T-helper 1 cell treated with Interleukin-12 subunit alpha and Interleukin-12 subunit beta and Interleukin-4 antibody, amounts not matched to agents 30 μg/mL and 1 μg/mL, for 36 hours (primary cell): ENCODE data around the gene WFDC10A.
"Not testable (repeated sequence)": the region's sequence is repeated elsewhere in the genome, so short reads cannot be mapped to it uniquely, and the experiment has no call there.

Source experiments
- H3K27ac Mint-ChIP-seq: one replicate; pipeline ENCODE4 v1.8.0; 2021; ENCODE audit warnings: mild to moderate bottlenecking, mixed read lengths
- H3K27me3 Mint-ChIP-seq: one replicate; pipeline ENCODE4 v1.8.0; 2021; ENCODE audit warnings: low read depth, mixed read lengths
- H3K36me3 Mint-ChIP-seq: one replicate; pipeline ENCODE4 v1.8.0; 2021; ENCODE audit warnings: low read depth, mixed read lengths
- H3K4me1 Mint-ChIP-seq: one replicate; pipeline ENCODE4 v1.8.0; 2021; ENCODE audit warnings: low read depth, mixed read lengths
- H3K4me3 Mint-ChIP-seq: one replicate; pipeline ENCODE4 v1.8.0; 2021; ENCODE audit warnings: mild to moderate bottlenecking, moderate library complexity, mixed read lengths
- H3K9me3 Mint-ChIP-seq: one replicate; pipeline ENCODE4 v1.8.0; 2021; ENCODE audit warnings: mixed read lengths

WFDC10A gene

DNA sequence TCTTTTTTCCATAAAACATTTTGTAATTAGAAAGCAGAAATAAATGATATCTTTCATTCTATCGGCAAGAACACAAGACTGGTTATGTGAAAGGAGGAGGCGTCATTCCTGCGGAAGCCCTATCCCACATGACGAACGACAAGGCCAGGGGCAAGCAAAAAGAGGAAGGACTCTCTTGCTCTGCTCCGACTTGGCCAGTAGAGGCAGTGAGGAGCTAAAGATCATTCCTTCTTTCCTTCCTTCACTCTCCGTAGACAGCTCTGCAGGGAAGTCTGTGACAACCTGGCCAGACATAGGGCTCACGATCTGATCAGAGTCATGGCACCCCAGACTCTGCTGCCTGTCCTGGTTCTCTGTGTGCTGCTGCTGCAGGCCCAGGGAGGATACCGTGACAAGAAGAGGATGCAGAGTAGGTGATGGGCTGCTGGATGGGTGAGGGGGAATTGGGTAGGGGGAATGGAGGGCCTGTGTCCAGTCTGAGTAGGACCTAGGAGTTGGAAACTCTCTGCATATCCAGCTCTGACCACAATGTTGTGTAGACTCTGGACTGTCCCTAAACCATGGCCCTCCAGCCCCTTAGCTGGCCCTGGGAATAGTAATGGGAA, at the start of gene WFDC10A:
Gene WFDC10A, plus strand, starts transcription at position 244 of the 605 bp plus-strand sequence. Its CDS starts 75 bp downstream, at position 319.
- Mint-ChIP-seq H3K27me3 (peaks cover 8% of the 10 kb centered on the region), H3K4me3 (no peak within 1 kb of the TSS)

DNA sequence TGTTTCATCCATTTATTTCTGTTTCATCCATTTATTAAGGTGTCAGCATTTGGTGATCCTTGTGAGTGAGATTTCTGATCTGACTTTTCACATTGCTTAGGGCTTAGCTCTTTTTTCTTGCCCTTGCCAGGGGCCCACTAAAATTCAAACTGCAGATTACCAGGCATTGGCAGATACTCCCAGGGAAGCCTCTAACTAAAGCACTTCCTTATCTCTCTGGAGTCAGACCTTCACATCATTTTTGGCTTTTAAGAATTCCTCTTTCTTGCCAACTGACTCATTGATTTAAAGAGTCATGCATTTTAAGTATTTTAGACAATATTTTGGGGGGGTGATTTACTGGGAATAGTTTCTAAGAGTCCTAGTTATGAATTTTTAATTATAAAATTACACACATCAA, 47.8 kb upstream of the WFDC10A start:
- Mint-ChIP-seq H3K4me1 (no peaks in the 10 kb centered on the region), H3K27me3 (peaks cover 18% of the 10 kb centered on the region), H3K9me3 (no peaks in the 10 kb centered on the region), H3K4me3 (no peak overlapping the region), H3K36me3 (no peaks in the 10 kb centered on the region), H3K27ac (no peak overlapping the region)

More for the DNA sequence above, at the start of gene WFDC10A:
- H3K36me3 Mint-ChIP-seq: no peaks in the 10 kb centered on the region
- H3K4me1 Mint-ChIP-seq: no peaks in the 10 kb centered on the region
- H3K9me3 Mint-ChIP-seq: no peaks in the 10 kb centered on the region
- H3K27ac Mint-ChIP-seq: no peak within 1 kb of the TSS

DNA sequence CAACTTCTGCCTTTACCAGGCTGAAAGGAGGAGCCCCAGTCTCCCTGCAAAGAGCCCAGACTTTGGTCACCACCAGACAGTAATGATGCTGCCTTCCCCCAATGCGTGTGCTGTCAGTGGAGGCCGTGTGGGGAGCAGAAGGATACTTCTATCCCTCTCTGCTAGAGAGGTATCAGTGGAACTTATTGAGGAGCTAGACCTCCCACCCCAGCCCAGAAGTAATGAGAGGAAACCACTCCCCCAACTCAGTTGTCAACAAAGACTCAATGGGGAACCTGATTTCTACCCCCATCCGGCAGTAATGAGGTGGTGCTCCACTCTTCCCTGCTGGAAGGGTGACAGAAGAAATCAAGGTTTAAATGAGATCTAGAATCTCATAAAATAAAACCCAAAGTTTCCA, 46.0 kb upstream of the WFDC10A start:
- no peaks in the 10 kb centered on the region for H3K36me3 Mint-ChIP-seq
- peaks cover 23% of the 10 kb centered on the region for H3K27me3 Mint-ChIP-seq
- no peak overlapping the region for H3K27ac Mint-ChIP-seq
- H3K4me3 Mint-ChIP-seq: no peak overlapping the region
- no peaks in the 10 kb centered on the region for H3K9me3 Mint-ChIP-seq
- H3K4me1 Mint-ChIP-seq: no peaks in the 10 kb centered on the region

DNA sequence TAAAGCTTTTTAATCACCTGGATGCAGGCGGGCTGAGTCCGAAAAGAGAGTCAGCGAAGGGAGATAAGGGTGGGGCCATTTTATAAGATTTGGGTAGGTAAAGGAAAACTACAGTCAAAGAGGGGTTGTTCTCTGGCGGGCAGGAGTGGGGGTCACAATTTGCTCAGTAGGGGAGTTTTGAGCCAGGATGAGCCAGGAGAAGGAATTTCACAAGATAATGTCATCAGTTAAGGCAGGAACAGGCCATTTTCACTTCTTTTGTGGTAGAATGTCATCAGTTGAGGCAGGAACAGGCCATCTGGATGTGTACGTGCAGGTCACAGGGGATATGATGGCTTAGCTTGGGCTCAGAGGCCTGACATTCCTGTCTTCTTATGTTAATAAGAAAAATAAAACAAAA, 45.2 kb upstream of the WFDC10A start:
- H3K4me1 Mint-ChIP-seq, H3K4me3 Mint-ChIP-seq, H3K36me3 Mint-ChIP-seq, H3K9me3 Mint-ChIP-seq, H3K27ac Mint-ChIP-seq: not testable (repeated sequence)
- H3K27me3 Mint-ChIP-seq: peaks cover 25% of the 10 kb centered on the region

DNA sequence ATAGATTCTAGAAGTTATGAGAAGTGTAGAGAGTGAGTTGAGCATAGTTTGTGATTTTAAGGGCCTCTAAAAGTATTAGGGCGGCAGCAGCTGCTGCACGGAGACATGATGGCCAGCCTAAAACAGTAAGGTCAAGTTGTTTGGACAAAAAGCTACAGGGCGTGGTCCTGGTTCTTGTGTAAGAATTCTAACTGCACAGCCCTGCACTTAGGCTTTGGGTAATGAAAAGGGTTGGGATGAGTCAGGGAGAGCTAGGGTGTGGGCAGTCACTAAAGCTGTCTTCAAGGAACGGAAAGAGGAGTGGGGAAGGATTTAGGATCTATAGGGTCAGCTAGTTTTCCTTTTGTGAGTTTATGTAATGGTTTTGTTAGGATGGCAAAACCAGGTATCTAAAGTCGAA, 43.6 kb upstream of the WFDC10A start:
- not testable (repeated sequence) for H3K9me3 Mint-ChIP-seq, H3K4me3 Mint-ChIP-seq, H3K4me1 Mint-ChIP-seq, H3K27ac Mint-ChIP-seq, H3K36me3 Mint-ChIP-seq
- peaks cover 21% of the 10 kb centered on the region for H3K27me3 Mint-ChIP-seq

DNA sequence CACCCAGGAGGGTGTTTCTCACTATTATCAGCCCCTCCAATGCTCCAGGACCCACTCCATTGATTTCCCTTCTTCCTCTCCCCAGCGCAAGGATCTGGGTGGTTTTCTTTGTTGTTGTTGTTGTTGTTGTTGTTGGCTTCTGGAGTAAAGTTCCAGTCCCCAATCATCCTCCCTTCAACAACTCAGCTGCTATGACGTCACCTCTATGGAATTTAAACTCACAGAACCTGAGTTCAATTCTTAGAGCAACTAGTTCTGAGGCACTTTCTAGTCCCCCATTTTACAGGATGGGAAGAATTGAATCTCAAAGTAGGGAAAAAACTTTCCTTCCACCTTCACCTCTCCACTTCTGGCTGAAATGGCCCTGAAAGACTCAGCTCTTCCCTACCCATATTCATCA, 40.7 kb upstream of the WFDC10A start:
- Mint-ChIP-seq H3K27me3 (peaks cover 19% of the 10 kb centered on the region), H3K4me3 (no peak overlapping the region), H3K27ac (no peak overlapping the region), H3K9me3 (no peaks in the 10 kb centered on the region), H3K4me1 (no peaks in the 10 kb centered on the region), H3K36me3 (no peaks in the 10 kb centered on the region)

DNA sequence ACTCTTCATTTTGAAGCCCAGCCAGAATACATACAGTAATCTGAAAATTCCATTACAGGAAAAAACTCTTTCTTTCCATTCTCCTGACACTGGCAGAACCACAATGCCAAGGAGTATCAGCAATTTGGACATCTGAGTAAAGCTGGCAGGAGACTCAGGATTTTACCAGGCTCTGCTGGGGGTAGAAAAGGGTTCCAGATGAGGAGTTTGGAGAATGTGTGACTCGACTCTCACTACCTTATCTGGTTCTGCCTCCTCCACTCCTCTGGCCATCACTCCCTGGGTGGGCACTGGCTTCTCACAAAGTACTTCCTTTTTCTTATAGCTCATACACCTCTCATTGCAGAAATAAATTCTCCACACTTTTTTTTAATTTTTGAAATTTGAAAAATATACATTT, 39.8 kb upstream of the WFDC10A start:
- Mint-ChIP-seq H3K9me3 (no peaks in the 10 kb centered on the region), H3K27ac (no peak overlapping the region), H3K27me3 (peaks cover 25% of the 10 kb centered on the region), H3K4me1 (no peaks in the 10 kb centered on the region), H3K36me3 (no peaks in the 10 kb centered on the region), H3K4me3 (no peak overlapping the region)

DNA sequence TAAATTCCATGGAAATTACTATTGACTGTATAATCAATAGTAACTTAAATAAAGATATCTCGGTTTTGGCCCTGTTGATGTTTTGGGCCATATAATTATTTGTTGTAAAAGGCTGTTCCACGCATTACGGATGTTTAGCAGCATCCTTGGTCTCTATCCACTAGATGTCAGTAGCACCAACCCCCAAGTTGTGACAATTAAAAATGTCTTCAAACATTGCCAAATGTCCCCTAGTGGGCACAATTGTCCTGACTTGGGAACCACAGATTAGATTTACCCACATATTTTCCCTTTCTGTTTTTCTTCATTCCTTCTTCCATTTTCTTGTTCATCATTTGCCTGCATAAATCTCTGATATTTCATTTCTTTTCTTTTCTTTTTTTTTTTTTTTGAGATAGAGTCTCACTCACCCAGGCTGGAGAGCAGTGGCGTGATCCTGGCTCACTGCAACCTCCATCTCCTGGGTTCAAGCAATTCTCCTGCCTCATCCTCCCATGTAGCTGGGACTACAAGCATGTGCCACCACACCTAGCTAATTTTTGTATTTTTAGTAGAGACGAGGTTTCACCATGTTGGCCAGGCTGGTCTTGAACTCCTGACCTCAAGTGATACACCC, 36.9 kb upstream of the WFDC10A start:
- Mint-ChIP-seq H3K9me3 (no peaks in the 10 kb centered on the region), H3K4me3 (no peak overlapping the region), H3K27ac (no peak overlapping the region), H3K36me3 (no peaks in the 10 kb centered on the region), H3K4me1 (no peaks in the 10 kb centered on the region), H3K27me3 (peaks cover 27% of the 10 kb centered on the region)

DNA sequence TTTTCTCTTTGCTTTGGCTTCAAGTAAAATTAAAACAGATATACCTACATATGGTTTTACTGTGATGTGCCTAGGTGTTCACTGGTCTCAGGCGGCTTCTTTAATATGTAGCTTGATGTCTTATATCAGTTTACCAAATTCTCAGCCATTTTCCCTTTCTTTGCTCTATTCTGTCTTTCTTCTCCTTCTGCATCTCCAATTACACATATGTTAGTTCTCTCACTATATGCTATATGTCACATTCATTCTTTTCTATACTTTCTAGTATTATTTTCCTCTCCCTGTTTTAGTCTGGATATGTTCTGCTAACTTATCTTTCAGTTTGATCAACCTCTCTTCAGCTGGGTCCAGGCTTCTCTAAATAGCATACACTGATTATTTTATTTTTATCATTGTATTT, 36.0 kb upstream of the WFDC10A start:
- Mint-ChIP-seq H3K4me3 (no peak overlapping the region), H3K27ac (no peak overlapping the region), H3K9me3 (no peaks in the 10 kb centered on the region), H3K36me3 (no peaks in the 10 kb centered on the region), H3K27me3 (peaks cover 26% of the 10 kb centered on the region), H3K4me1 (no peaks in the 10 kb centered on the region)

DNA sequence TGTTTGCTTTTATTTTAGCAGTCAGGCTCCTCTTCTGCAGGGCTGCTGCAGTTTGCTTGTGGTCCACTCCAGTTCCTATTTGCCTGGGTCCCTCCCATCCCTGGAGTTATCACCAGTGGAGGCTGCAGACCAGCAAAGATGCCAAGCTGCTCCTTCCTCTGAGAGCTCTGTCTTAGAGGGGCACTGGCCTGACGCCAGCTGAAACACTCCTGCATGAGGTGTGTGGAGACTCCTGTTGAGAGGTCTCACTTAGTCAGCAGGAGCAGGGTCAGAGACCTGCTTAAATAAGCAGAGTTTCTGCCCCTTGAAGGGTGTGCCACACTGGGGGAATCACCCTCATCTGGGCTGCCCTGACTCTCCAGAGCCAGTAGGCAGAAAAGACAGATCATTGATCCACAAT, 34.3 kb upstream of the WFDC10A start:
- no peaks in the 10 kb centered on the region for H3K9me3 Mint-ChIP-seq
- no peaks in the 10 kb centered on the region for H3K36me3 Mint-ChIP-seq
- H3K27me3 Mint-ChIP-seq: peaks cover 19% of the 10 kb centered on the region
- no peak overlapping the region for H3K27ac Mint-ChIP-seq
- H3K4me3 Mint-ChIP-seq: no peak overlapping the region
- no peaks in the 10 kb centered on the region for H3K4me1 Mint-ChIP-seq

DNA sequence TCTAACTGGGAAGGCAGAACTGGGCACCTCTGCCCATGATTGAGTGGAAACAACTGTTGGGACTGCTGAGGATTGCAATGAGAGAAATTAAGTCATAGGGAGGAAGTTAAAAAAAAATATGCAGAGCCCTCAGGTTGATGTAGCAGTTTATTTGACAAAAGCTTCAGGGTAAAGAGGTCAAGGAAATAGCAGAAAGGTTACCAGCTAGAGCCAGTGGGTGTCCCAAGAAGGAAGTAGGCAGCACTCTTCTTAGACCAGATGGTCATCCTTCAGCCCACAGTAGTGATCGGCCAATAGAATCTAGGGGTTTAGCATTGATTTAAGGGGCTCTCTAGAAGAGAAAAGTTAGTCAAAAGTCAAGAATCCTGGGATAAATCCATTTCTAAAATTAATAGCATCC, 21.7 kb upstream of the WFDC10A start:
- Mint-ChIP-seq H3K27me3 (peaks cover 4% of the 10 kb centered on the region), H3K27ac (no peak overlapping the region), H3K4me3 (no peak overlapping the region), H3K9me3 (peaks cover 25% of the 10 kb centered on the region), H3K36me3 (peaks cover 2% of the 10 kb centered on the region), H3K4me1 (peaks cover 9% of the 10 kb centered on the region)

DNA sequence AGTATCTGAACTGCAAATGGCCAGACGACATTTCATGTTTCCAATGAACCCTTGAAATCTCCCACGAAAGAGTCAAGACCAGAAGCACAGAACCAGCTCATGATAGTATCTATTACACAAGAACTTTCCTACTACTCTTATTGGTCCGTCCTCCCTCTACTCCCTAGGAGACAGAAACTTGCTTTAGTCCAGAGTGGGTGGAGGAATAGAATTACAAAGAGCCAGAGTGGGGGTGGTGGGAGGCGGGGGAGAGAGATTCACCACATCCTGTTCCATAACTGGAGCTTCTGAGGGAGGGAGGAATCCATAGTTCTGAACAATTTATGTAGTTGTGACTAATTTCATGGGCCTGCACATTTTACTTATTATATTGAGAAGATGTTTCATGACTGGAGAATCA, 18.5 kb upstream of the WFDC10A start:
- Mint-ChIP-seq H3K27me3 (peaks cover 10% of the 10 kb centered on the region), H3K27ac (no peak overlapping the region), H3K4me1 (peaks cover 9% of the 10 kb centered on the region), H3K4me3 (no peak overlapping the region), H3K36me3 (peaks cover 2% of the 10 kb centered on the region), H3K9me3 (peaks cover 15% of the 10 kb centered on the region)

DNA sequence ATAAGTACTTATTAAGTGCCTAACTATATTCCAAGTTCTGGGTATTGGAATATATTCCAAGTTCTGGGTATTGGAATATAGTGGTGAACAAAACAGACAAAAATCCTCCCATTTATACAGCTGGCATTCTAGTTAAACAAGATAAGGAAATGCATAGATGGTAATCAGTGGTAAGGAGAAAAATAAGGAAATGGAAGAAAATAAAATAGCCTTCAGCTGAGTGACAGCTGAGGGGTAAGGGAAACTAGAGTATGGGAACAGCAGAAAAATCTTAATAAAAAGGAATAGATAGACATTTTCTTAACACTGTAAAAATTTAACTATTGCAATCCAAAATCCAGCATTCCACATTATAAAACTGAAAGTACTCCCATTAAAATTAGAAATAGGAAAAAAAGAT, 17.2 kb upstream of the WFDC10A start:
- Mint-ChIP-seq H3K4me3 (no peak overlapping the region), H3K36me3 (peaks cover 2% of the 10 kb centered on the region), H3K4me1 (peaks cover 9% of the 10 kb centered on the region), H3K27me3 (peaks cover 10% of the 10 kb centered on the region), H3K9me3 (peaks cover 8% of the 10 kb centered on the region), H3K27ac (no peak overlapping the region)

DNA sequence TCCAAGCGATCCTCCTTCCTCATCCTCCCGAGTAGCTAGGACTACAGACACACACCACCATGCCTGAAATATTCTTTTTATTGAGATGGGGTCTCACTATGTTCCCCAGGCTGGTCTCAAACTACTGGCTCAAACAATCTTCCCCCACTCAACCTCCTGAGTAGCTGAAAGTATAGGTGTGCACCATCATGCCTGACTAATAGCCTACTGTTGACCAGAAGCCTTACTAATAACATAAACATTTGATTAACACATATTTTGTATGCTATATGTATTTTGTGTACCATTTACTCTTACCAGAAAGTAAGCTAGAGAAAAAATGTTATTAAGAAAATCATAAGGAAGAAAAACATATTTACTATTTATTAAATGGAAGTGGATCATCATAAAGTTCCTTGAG, 11.9 kb upstream of the WFDC10A start:
- Mint-ChIP-seq H3K27ac (no peak overlapping the region), H3K9me3 (no peaks in the 10 kb centered on the region), H3K27me3 (peaks cover 14% of the 10 kb centered on the region), H3K4me1 (no peaks in the 10 kb centered on the region), H3K4me3 (no peak overlapping the region), H3K36me3 (no peaks in the 10 kb centered on the region)

DNA sequence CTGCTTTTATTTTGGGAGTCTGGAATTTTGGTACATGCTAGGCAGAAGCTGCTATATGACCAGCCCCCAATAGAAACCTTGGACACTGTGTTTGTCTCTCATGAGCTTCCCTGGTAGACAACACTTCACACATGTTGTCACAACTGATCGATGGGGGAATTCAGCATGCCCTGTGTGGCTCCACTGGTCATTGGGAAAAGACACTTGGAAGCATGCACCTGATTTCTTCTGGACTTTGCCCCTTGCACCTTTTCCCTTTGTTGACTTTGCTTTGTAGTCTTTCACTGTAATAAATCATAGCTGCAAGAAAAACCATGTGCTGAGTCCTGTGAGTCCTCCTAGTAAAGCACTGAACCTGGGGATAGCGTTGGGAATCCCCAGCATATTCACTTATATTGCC, 7.9 kb upstream of the WFDC10A start:
- H3K27ac Mint-ChIP-seq: no peak overlapping the region
- no peaks in the 10 kb centered on the region for H3K4me1 Mint-ChIP-seq
- H3K9me3 Mint-ChIP-seq: no peaks in the 10 kb centered on the region
- H3K27me3 Mint-ChIP-seq: peaks cover 8% of the 10 kb centered on the region
- H3K36me3 Mint-ChIP-seq: no peaks in the 10 kb centered on the region
- H3K4me3 Mint-ChIP-seq: no peak overlapping the region

DNA sequence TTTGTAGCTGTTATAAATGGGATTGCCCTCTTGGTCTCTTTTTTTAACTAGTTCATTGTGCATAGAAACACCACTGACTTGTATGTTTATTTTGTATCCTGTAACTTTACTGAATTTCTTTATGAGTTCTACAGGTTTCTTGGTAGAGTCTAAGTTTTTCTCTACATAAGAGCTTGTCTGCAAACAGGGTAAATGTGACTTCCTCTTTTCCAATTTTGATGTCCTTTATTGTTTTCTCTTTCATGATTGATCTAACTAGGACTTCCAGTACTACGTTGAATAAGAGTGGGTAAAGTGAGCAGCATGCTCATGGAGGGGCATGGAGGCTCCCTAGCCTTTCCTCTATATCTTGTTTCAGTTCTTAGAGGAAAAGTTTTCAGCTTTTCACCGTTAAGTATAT, 3.0 kb upstream of the WFDC10A start:
- Mint-ChIP-seq H3K4me3 (no peak overlapping the region), H3K27ac (no peak overlapping the region), H3K36me3 (no peaks in the 10 kb centered on the region), H3K9me3 (no peaks in the 10 kb centered on the region), H3K27me3 (peaks cover 4% of the 10 kb centered on the region), H3K4me1 (no peaks in the 10 kb centered on the region)
